ENCODE measurements around the gene PLXNA2. TPM values are rescaled to one million over a fixed set of nuclear protein-coding genes. Genes with fewer than 3 reads are reported as not detected.

PLXNA2 gene
- total and polyA plus RNA-seq, 2 donors (not counting 3 experiments of a cell fraction or from before 2014, with no cell fraction given) = 42.6 to 229 TPM

DNA sequence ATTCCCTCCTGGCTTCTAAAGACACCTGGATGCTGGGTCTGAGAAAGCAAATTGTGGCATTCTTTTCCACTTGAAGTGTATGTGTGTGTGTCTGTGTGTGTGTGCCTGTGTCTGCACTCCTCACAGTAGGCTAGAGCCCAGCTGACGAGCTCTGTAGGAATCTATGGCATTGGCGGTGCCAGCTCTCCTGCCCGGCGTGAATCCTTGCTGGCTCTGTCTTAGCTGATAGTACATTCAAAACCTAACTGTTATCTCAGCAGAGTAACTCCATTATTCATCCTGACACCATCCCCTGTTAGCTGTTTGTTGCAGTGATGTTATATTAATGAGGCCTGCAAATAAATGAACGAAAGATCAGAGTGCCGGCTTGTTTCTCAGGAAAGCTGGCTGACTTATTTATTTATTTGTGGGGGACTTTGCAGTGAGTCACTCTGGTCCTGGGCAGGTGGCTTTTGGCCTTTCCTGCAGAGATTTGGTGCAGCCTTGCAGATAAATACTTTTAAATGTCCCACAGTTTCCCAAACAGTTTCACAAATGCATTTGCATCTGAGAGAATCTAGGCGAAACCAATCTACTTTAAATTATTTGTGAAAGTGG, 172.7 kb downstream of the PLXNA2 start:
- H3K79me2 ChIP-seq (ENCODE audit: control insufficient read depth, insufficient read depth, low read length) = no peaks in the 10 kb centered on the region
- DNase-seq (ENCODE audit: low read depth, low spot score) (no peak), FAIRE-seq (peak; percentile 38)
- ChIA-PET CTCF (interaction anchor here (1.0 to 3.6 kb wide), 6 partner anchors 10 to 186 kb away, joined by 3 to 16 read pairs (median 4); partner anchors contain the start of gene PLXNA2), POLR2A (interaction anchor here (1.3 kb wide), 1 partner anchor 9 kb away, joined by 3 read pairs; no protein-coding TSS in a partner anchor)
- TF ChIP-seq POLR2A (IDR thresholded peaks at IDR 0.05; ENCODE audit: low read depth, low read length) = no peak
- peak; percentile 6 for TF ChIP-seq POLR2AphosphoS5 (IDR thresholded peaks at IDR 0.05; ENCODE audit: insufficient read depth, low read depth, low read length)
- no peaks in the 10 kb centered on the region for H3K9me1 ChIP-seq (replicated peaks; ENCODE audit: control insufficient read depth, extremely low read depth, insufficient read depth, low read length)
- H3K36me3 ChIP-seq (ENCODE audit: control insufficient read depth in 2 of 2, extremely low read depth in 1 of 2, insufficient read depth in 2 of 2, low read length in 2 of 2) = peaks cover 34 to 48% of the 10 kb centered on the region in 2 experiments
- no peak overlapping the region for H2AFZ ChIP-seq (ENCODE audit: low read depth, low read length)
- no peak overlapping the region for H3K4me2 ChIP-seq (ENCODE audit: insufficient read depth, low read length)
- intact Hi-C loops (cut with micrococcal nuclease) (no loop called here), dilution Hi-C loops (cut with MboI; ENCODE audit: extremely low pct_ligation_motif_present, low sequenced_read_pairs) (no loop called here)
- no TSS peak for BruUV-seq (replicated peaks)
- H3K9me3 ChIP-seq (replicated peaks; ENCODE audit: control insufficient read depth, insufficient read depth, low read length) = no peaks in the 10 kb centered on the region
- H3K27ac ChIP-seq (ENCODE audit: insufficient read depth, low read depth, low read length) = no peak overlapping the region
- H3K4me1 ChIP-seq (ENCODE audit: control insufficient read depth, extremely low read depth, insufficient read depth, low read length) = no peaks in the 10 kb centered on the region
- H3K27me3 ChIP-seq (ENCODE audit: control insufficient read depth in 2 of 2, insufficient read depth in 2 of 2, low read length in 2 of 2) = no peaks in the 10 kb centered on the region
- no peaks in the 10 kb centered on the region for H4K20me1 ChIP-seq (replicated peaks; ENCODE audit: control insufficient read depth, extremely low read depth, insufficient read depth, low read length)
- H3K4me3 ChIP-seq (replicated peaks in 1 of 3; ENCODE audit: insufficient read depth in 1 of 3, low read depth in 1 of 3, low read length in 3 of 3) = no peak overlapping the region
- H3K9ac ChIP-seq (replicated peaks; ENCODE audit: extremely low read depth, insufficient read depth, low read length) = no peak overlapping the region

GRCh38 chr1:208069908-208070307, 174.3 kb downstream of the PLXNA2 start:
- H3K9me1 ChIP-seq (replicated peaks; ENCODE audit: control insufficient read depth, extremely low read depth, insufficient read depth, low read length) = no peaks in the 10 kb centered on the region
- intact Hi-C loops (cut with micrococcal nuclease) = no loop called here
- no peak overlapping the region for H2AFZ ChIP-seq (ENCODE audit: low read depth, low read length)
- H3K4me3 ChIP-seq (replicated peaks in 1 of 3; ENCODE audit: insufficient read depth in 1 of 3, low read depth in 1 of 3, low read length in 3 of 3) = no peak overlapping the region
- no peaks in the 10 kb centered on the region for H3K79me2 ChIP-seq (ENCODE audit: control insufficient read depth, insufficient read depth, low read length)
- H3K36me3 ChIP-seq (ENCODE audit: control insufficient read depth in 2 of 2, extremely low read depth in 1 of 2, insufficient read depth in 2 of 2, low read length in 2 of 2) = peaks cover 39 to 50% of the 10 kb centered on the region in 2 experiments
- TF ChIP-seq JUN (IDR thresholded peaks at IDR 0.05; ENCODE audit: borderline replicate concordance, insufficient read depth, insufficient read length, low read depth) = no peak
- TF ChIP-seq MAX (IDR thresholded peaks at IDR 0.05; ENCODE audit: insufficient read depth, insufficient read length) = no peak
- no peak for TF ChIP-seq POLR2A (IDR thresholded peaks at IDR 0.05; ENCODE audit: low read depth, low read length)
- TF ChIP-seq FOS (IDR thresholded peaks at IDR 0.05; ENCODE audit: borderline replicate concordance, insufficient read depth, low read length) = no peak
- TF ChIP-seq EZH2 (IDR thresholded peaks at IDR 0.05; ENCODE audit: borderline replicate concordance, low read depth, low read length, severe bottlenecking) = no peak
- TF ChIP-seq POLR2AphosphoS5 (IDR thresholded peaks at IDR 0.05; ENCODE audit: insufficient read depth, low read depth, low read length) = no peak
- no peak for TF ChIP-seq CTCF (IDR thresholded peaks at IDR 0.05; ENCODE audit: extremely low read depth in 1 of 2, insufficient read depth in 1 of 2, low read depth in 1 of 2, low read length in 2 of 2)
- no peak for TF ChIP-seq GATA2 (IDR thresholded peaks at IDR 0.05; ENCODE audit: insufficient read depth, insufficient read length, low read depth, low read length)
- TF ChIP-seq MYC (IDR thresholded peaks at IDR 0.05; ENCODE audit: low read depth, low read length) = no peak
- BruUV-seq (replicated peaks) = no TSS peak
- dilution Hi-C loops (cut with MboI; ENCODE audit: extremely low pct_ligation_motif_present, low sequenced_read_pairs) = no loop called here
- H4K20me1 ChIP-seq (replicated peaks; ENCODE audit: control insufficient read depth, extremely low read depth, insufficient read depth, low read length) = no peaks in the 10 kb centered on the region
- CTCF ChIA-PET = interaction anchor here (1.1 to 3.6 kb wide), 3 partner anchors 11 to 175 kb away, joined by 4 to 16 read pairs (median 5); partner anchors contain the start of gene PLXNA2
- H3K4me2 ChIP-seq (ENCODE audit: insufficient read depth, low read length) = no peak overlapping the region
- no peaks in the 10 kb centered on the region for H3K27me3 ChIP-seq (ENCODE audit: control insufficient read depth in 2 of 2, insufficient read depth in 2 of 2, low read length in 2 of 2)
- no peak overlapping the region for H3K9ac ChIP-seq (replicated peaks; ENCODE audit: extremely low read depth, insufficient read depth, low read length)
- H3K9me3 ChIP-seq (replicated peaks; ENCODE audit: control insufficient read depth, insufficient read depth, low read length) = no peaks in the 10 kb centered on the region
- H3K27ac ChIP-seq (ENCODE audit: insufficient read depth, low read depth, low read length) = no peak overlapping the region
- no peak for FAIRE-seq
- DNase-seq (ENCODE audit: low read depth, low spot score) = no peak
- POLR2A ChIA-PET = no interaction called here
- no peaks in the 10 kb centered on the region for H3K4me1 ChIP-seq (ENCODE audit: control insufficient read depth, extremely low read depth, insufficient read depth, low read length)
